Osteocyte (in vitro differentiated cells): Measurements from ENCODE around the gene PRKCD. TPM values are rescaled to one million over a fixed set of nuclear protein-coding genes. Genes with fewer than 3 reads are reported as not detected.

Experiments used
- DNase-seq: peaks from one replicate; pipeline ENCODE4 v3.0.0; 2021; ENCODE audit warnings: mixed read lengths; ENCODE audit not compliant: unreplicated experiment; ENCODE audit errors: extremely low spot score
- H3K27ac Mint-ChIP-seq: one replicate; pipeline ENCODE4 v1.8.0; 2021; ENCODE audit warnings: mild to moderate bottlenecking, mixed read lengths; ENCODE audit not compliant: unreplicated experiment
- H3K27me3 Mint-ChIP-seq: one replicate; pipeline ENCODE4 v1.8.0; 2021; ENCODE audit warnings: mixed read lengths; ENCODE audit not compliant: unreplicated experiment
- H3K36me3 Mint-ChIP-seq: one replicate; pipeline ENCODE4 v1.8.0; 2021; ENCODE audit warnings: mixed read lengths; ENCODE audit not compliant: unreplicated experiment
- H3K4me1 Mint-ChIP-seq: one replicate; pipeline ENCODE4 v1.8.0; 2021; ENCODE audit warnings: mixed read lengths; ENCODE audit not compliant: unreplicated experiment
- H3K4me3 Mint-ChIP-seq: one replicate; pipeline ENCODE4 v1.8.0; 2021; ENCODE audit warnings: mild to moderate bottlenecking, moderate library complexity, mixed read lengths; ENCODE audit not compliant: unreplicated experiment
- H3K9me3 Mint-ChIP-seq: one replicate; pipeline ENCODE4 v1.8.0; 2021; ENCODE audit warnings: mixed read lengths; ENCODE audit not compliant: unreplicated experiment
- total RNA-seq: library from RNA; stranded (reverse); gene quantifications from 2 replicates; pipeline ENCODE4 v1.2.1, GENCODE V29; 2021
- TF ChIP-seq, protein P1 (sequence below): fragments of 200-600 bp; sonication (generic); IDR thresholded peaks from 2 replicates; pipeline ENCODE4 v1.5.0; 2021; ENCODE audit warnings: antibody characterized with exemption, mild to moderate bottlenecking, moderate library complexity

The PRKCD gene
- total RNA-seq, 1 donor from 2014 or later: 17.1 TPM

DNA sequence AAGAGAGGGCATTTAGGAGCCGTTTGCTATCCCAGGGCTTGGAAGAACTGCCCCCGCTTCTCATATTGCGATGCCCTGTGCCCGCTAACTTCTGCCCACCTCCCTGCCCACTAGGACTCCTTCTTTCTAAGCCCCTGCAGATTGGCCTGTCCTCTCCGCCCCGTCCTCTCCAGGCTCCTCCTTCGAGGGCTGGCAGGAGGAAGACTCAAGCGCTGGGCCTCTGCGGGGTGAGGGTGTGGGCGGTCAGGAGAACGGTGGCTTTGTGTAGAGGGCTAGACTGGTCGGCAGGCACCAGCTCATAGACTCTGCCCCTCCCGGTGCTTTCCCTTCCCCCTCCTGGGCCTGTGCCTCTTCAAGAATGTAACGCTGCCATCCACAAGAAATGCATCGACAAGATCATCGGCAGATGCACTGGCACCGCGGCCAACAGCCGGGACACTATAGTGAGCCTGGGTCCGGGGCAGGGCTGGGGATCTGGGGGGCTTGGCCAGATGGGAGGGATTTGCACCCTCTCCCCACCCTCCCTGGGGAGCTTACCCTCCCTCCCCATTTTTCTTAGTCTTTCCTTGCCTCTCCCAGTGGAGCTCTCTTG, 21.9 kb downstream of the PRKCD start:
- DNase-seq: no peak
- Mint-ChIP-seq H3K9me3 (no peaks in the 10 kb centered on the region), H3K27ac (no peak overlapping the region), H3K27me3 (no peaks in the 10 kb centered on the region), H3K4me1 (peaks cover 7% of the 10 kb centered on the region), H3K36me3 (peaks cover 13% of the 10 kb centered on the region), H3K4me3 (no peak overlapping the region)
- TF ChIP-seq, protein P1, sequence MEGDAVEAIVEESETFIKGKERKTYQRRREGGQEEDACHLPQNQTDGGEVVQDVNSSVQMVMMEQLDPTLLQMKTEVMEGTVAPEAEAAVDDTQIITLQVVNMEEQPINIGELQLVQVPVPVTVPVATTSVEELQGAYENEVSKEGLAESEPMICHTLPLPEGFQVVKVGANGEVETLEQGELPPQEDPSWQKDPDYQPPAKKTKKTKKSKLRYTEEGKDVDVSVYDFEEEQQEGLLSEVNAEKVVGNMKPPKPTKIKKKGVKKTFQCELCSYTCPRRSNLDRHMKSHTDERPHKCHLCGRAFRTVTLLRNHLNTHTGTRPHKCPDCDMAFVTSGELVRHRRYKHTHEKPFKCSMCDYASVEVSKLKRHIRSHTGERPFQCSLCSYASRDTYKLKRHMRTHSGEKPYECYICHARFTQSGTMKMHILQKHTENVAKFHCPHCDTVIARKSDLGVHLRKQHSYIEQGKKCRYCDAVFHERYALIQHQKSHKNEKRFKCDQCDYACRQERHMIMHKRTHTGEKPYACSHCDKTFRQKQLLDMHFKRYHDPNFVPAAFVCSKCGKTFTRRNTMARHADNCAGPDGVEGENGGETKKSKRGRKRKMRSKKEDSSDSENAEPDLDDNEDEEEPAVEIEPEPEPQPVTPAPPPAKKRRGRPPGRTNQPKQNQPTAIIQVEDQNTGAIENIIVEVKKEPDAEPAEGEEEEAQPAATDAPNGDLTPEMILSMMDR: no peak

DNA sequence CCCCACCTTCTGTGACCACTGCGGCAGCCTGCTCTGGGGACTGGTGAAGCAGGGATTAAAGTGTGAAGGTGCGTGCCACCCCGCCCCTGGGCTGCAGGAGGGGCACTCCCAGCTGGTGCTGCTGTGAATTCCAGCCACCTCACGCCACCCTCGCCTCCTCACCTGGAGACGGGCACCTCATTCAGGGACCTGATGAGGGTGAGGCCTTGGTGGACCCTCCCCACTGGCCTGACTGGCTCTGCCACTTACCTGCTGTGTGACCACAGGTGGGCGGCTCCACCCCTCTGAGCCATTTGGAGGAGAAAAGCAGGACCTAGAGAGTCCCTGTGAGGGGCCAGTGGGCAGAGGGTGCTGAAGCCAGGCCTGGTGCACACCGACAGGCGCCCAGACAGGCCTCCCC, 22.5 kb downstream of the PRKCD start:
- Mint-ChIP-seq H3K4me3 (no peak overlapping the region), H3K4me1 (peaks cover 7% of the 10 kb centered on the region), H3K36me3 (peaks cover 13% of the 10 kb centered on the region), H3K9me3 (no peaks in the 10 kb centered on the region), H3K27ac (no peak overlapping the region), H3K27me3 (no peaks in the 10 kb centered on the region)
- DNase-seq: no peak
- TF ChIP-seq, protein P1: no peak

- Mint-ChIP-seq H3K4me1 (peaks cover 7% of the 10 kb centered on the region), H3K27me3 (no peaks in the 10 kb centered on the region), H3K27ac (no peak overlapping the region), H3K36me3 (peaks cover 5% of the 10 kb centered on the region), H3K9me3 (no peaks in the 10 kb centered on the region), H3K4me3 (no peak overlapping the region)
- DNase-seq: no peak
- TF ChIP-seq, protein P1: no peak
Measured at GRCh38 chr3:53184701-53185100, 23.7 kb downstream of the PRKCD start.

- no peak overlapping the region for H3K4me3 Mint-ChIP-seq
- no peak for DNase-seq
- H3K27ac Mint-ChIP-seq: no peak overlapping the region
- TF ChIP-seq, protein P1: no peak
- peaks cover 7% of the 10 kb centered on the region for H3K4me1 Mint-ChIP-seq
- peaks cover 10% of the 10 kb centered on the region for H3K36me3 Mint-ChIP-seq
- H3K9me3 Mint-ChIP-seq: no peaks in the 10 kb centered on the region
- no peaks in the 10 kb centered on the region for H3K27me3 Mint-ChIP-seq
Measured at GRCh38 chr3:53185761-53186465, 24.9 kb downstream of the PRKCD start.

DNA sequence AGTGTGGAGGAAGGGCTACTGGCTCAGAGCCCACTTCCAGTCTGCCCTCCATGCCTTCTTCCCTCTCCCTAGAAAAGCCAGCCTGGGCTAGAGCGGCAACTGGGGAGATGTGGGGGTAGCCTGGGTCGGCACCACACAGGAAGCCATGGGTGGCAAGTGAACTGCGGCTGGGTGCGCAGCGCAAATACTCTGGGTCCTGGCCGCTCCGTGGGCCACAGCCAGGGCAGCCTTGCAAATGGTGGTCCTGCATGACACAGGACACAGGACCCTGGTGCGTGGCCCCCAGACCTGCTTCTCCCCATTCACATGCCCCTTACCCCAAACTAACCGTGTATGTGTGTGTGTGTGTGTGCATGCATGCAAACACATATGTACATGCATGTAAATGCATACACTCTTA, 25.7 kb downstream of the PRKCD start:
- H3K9me3 Mint-ChIP-seq: no peaks in the 10 kb centered on the region
- H3K4me1 Mint-ChIP-seq: peaks cover 7% of the 10 kb centered on the region
- DNase-seq: no peak
- TF ChIP-seq, protein P1: no peak
- H3K27me3 Mint-ChIP-seq: no peaks in the 10 kb centered on the region
- peaks cover 10% of the 10 kb centered on the region for H3K36me3 Mint-ChIP-seq
- H3K4me3 Mint-ChIP-seq: no peak overlapping the region
- no peak overlapping the region for H3K27ac Mint-ChIP-seq
